Activated naive CD8-positive, alpha-beta T cell treated with anti-CD3 and anti-CD28 coated beads for 36 hours (primary cell): ENCODE data around the gene LYSET. TPM values are rescaled to one million over a fixed set of nuclear protein-coding genes. Genes with fewer than 3 reads are reported as not detected.
"Not testable (repeated sequence)": the region's sequence is repeated elsewhere in the genome, so short reads cannot be mapped to it uniquely, and the experiment has no call there.

Source experiments
- DNase-seq: peaks from one replicate; pipeline ENCODE4 v3.0.0; 2021
- H3K27ac Mint-ChIP-seq: one replicate; pipeline ENCODE4 v1.8.0; 2022; ENCODE audit warnings: mild to moderate bottlenecking, moderate library complexity, mixed read lengths
- H3K27me3 Mint-ChIP-seq: one replicate; pipeline ENCODE4 v1.8.0; 2022; ENCODE audit warnings: mild to moderate bottlenecking, mixed read lengths
- H3K36me3 Mint-ChIP-seq: one replicate; pipeline ENCODE4 v1.8.0; 2021; ENCODE audit warnings: mild to moderate bottlenecking, mixed read lengths
- H3K4me1 Mint-ChIP-seq: one replicate; pipeline ENCODE4 v1.8.0; 2021; ENCODE audit warnings: mixed read lengths
- H3K4me3 Mint-ChIP-seq: one replicate; pipeline ENCODE4 v1.8.0; 2022; ENCODE audit warnings: mild to moderate bottlenecking, moderate library complexity, mixed read lengths
- H3K9me3 Mint-ChIP-seq: one replicate; pipeline ENCODE4 v1.8.0; 2022; ENCODE audit warnings: mixed read lengths
- total RNA-seq, 2 experiments: library from RNA; stranded (reverse); gene quantifications; one replicate each; pipeline ENCODE4 v1.2.3, GENCODE V29; 2021

Gene LYSET, protein sequence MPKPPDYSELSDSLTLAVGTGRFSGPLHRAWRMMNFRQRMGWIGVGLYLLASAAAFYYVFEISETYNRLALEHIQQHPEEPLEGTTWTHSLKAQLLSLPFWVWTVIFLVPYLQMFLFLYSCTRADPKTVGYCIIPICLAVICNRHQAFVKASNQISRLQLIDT
- total RNA-seq: 10 to 100 TPM; 14.3 to 14.5 TPM

DNA sequence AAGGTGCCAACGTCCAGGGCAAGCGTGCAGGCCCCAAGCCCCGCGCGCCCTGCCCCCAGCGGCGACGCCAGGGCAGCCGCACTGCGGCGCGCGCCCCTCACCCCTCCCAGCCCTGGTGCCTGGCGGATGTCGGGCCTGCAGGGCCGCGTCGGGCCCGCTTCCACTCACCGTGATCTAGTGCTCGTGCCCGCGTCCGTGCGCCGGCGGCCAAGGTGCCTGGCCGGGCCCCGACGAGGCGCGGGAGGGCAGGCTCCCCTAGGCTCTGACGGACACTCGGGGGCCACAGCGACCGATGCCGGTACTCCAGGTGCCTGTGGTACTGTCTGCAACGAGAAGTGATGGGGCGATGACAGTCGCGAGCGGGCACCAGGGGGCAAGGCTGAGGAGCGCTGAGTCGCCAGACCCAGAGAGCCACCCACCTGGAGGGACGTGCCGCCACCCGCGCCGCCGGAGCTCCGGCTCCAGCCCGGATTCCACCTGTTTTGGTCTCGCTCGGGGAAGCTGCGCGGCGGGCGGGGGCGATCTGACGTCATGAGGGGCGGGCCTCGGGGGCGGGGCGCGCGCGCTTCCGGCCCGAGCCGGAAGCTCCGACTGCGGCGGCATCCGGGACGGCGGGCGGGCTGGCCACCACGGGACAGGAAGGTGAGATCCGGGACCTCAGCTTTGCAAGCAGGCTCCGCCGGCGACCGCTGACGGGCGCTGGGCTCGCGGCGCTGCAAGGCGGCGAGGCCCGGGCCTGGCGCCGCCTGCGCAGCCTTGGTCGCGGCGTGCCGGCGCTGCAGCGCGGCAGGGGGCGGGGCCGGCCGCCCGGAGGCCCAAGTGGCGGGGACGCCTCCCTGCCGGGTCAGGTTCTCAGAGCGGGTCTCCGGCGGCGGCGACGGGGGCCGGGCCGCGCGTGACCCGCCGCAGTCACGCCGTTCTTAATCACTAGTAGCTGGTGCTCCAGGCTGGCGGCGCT is at the start of gene LYSET, which contains the start of gene MOAP1:
Gene LYSET, plus strand, starts transcription at position 927 of the 958 bp plus-strand sequence. CDS start 89 bp downstream, outside the sequence.
Gene MOAP1, minus strand, starts transcription at position 507 of the 958 bp plus-strand sequence. CDS start 655 bp downstream, outside the sequence.
- Mint-ChIP-seq H3K36me3 (peaks cover 23% of the 10 kb centered on the region), H3K27me3 (no peaks in the 10 kb centered on the region), H3K9me3 (no peaks in the 10 kb centered on the region), H3K4me3 (peak within 1 kb of the TSS; percentile 98), H3K4me1 (peaks cover 42% of the 10 kb centered on the region), H3K27ac (peak within 1 kb of the TSS; percentile 89)
- peak; percentile 90 for DNase-seq

DNA sequence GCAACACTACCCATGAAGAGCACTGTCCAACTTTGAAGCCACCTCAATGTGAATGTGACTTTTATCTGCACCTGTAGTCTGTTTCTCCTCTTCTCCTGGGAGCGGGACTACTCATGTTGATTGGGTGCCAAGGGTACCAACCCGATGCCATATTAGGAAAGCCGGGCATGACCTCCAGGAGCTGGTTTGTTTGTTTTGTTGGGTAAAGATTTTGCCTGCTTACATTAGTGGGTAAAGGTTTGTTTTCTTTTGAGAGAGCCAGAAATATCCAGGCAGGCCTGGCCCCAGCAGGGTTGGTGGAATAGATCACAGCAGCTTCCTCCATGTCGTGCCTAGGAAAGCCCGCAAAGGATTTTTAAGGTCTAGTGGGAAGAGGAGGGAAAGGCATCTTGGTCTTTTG is 49.7 kb upstream of the LYSET start:
- no peak for DNase-seq
- H3K9me3 Mint-ChIP-seq: no peaks in the 10 kb centered on the region
- peaks cover 2% of the 10 kb centered on the region for H3K4me1 Mint-ChIP-seq
- no peak overlapping the region for H3K4me3 Mint-ChIP-seq
- no peaks in the 10 kb centered on the region for H3K36me3 Mint-ChIP-seq
- H3K27me3 Mint-ChIP-seq: no peaks in the 10 kb centered on the region
- H3K27ac Mint-ChIP-seq: no peak overlapping the region

DNA sequence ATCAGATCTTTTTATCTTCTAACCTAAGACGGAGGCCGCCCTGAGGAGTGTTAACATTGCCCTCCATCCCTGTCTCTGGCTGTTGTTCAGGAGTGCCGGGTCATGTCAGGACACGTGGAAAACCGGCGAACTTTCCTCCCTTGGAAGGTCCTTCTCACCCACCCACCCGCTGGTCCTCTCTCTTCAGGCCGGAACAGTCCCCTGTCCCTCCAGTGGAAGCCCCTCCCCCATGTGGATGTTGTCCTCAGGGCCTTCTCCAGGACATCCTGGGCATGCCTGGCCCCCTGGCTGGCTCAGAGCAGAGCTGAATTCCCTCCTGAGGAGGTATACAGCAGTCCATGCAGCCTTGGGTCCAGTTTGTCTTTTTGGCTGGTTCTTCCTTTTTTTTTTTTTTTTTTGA is 49.1 kb upstream of the LYSET start:
- H3K4me3 Mint-ChIP-seq: no peak overlapping the region
- no peaks in the 10 kb centered on the region for H3K9me3 Mint-ChIP-seq
- H3K27me3 Mint-ChIP-seq: no peaks in the 10 kb centered on the region
- no peak overlapping the region for H3K27ac Mint-ChIP-seq
- H3K4me1 Mint-ChIP-seq: peaks cover 2% of the 10 kb centered on the region
- DNase-seq: no peak
- no peaks in the 10 kb centered on the region for H3K36me3 Mint-ChIP-seq

DNA sequence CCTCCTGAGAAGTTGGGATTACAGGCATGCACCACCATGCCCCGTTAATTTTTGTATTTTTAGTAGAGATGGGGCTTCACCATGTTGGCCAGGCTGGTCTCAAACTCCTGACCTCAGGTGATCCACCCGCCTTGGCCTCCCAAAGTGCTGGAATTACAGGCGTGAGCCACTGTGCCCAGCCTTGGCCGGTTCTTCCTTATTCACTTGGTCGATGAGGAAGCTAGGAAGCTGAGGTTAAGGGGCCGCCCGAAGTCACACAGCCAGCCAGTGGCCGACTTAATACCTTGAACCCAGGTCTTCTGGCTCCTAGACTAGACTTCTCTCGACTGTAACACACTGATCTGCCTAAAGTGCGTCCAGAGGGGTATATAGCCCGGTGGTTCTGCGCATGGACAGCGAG is 48.6 kb upstream of the LYSET start:
- H3K27ac Mint-ChIP-seq, H3K4me1 Mint-ChIP-seq, DNase-seq, H3K4me3 Mint-ChIP-seq, H3K27me3 Mint-ChIP-seq, H3K9me3 Mint-ChIP-seq, H3K36me3 Mint-ChIP-seq: not testable (repeated sequence)

DNA sequence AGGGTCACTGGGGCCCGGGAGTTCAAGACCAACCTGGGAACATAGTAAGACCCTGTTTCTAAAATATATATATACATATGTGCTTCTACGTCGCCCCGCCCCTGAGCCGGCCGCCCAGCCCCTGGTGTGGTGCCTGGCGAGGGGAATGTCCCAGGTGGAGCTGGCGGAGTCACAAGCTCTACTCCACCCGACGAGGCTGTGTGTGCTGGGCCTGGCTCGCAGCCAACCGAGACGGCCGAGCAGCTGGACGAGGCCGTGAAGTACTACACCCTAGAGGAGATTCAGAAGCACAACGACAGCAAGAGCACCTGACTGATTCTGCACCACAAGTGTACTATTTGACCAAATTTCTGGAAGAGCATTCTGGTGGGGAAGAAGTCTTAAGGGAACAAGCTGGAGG is 47.3 kb upstream of the LYSET start:
- no peaks in the 10 kb centered on the region for H3K9me3 Mint-ChIP-seq

DNA sequence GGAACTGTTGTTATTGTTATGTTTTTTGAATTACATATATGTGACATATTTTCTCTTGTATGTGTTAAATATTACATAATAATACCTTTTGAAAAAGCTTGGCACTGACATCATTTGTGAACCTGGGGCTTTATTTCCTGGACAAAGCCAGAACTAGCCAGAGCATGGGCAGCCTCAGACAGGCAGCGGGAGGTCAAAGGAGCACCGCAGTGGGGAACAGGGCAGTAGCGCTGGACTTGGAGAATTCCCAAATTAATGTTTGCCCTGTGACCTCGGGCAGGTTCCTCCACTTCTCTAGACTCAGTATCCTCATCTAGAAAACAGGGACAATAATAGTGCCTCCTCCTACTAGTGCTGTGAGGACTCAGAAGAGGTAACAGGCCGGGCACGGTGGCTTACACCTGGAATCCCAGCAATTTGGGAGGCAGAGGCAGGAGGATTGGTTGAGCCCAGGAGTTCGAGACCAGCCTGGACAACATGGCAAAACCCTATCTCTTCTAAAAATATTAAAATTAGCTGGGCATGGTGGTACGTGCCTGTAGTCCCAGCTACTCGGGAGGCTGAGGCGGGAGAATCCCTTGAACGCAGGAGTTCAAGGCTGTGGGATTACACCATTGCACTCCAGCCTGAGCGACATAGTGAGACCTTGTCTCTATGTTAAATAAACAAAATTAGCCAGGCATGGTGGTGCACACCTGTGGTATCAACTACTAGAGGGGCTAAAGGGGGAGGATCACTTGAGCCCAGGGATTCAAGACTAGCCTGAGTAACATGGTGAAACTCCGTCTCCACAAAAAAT is 42.1 kb upstream of the LYSET start:
- H3K9me3 Mint-ChIP-seq: no peaks in the 10 kb centered on the region
- peaks cover 2% of the 10 kb centered on the region for H3K4me1 Mint-ChIP-seq
- H3K27ac Mint-ChIP-seq: no peak overlapping the region
- no peak overlapping the region for H3K4me3 Mint-ChIP-seq
- no peaks in the 10 kb centered on the region for H3K27me3 Mint-ChIP-seq
- no peak for DNase-seq
- H3K36me3 Mint-ChIP-seq: no peaks in the 10 kb centered on the region

More for the DNA sequence above, 47.3 kb upstream of the LYSET start:
- no peaks in the 10 kb centered on the region for H3K36me3 Mint-ChIP-seq
- H3K4me3 Mint-ChIP-seq: no peak overlapping the region
- H3K27me3 Mint-ChIP-seq: no peaks in the 10 kb centered on the region
- DNase-seq: no peak
- no peak overlapping the region for H3K27ac Mint-ChIP-seq
- peaks cover 2% of the 10 kb centered on the region for H3K4me1 Mint-ChIP-seq

DNA sequence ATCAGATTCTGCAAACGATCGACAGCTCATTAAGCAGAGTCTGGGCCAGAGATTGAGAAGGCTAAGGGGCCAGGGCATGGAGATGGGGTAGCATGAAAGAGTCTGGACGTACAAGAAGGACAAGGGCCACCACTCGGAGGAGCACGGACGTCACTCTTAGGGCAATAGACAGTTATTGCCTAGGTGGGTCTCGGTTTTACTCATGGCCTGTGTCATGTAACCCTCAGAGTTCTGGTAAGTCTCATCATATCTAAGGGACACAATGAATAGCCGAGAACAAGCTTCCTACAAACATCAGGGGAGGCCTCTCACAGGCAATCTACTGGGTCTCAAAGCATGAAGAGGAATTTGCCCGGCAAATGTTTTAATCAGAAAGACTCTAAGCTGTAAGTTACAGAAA is 39.0 kb upstream of the LYSET start:
- Mint-ChIP-seq H3K4me1 (no peaks in the 10 kb centered on the region), H3K9me3 (no peaks in the 10 kb centered on the region), H3K27ac (no peak overlapping the region), H3K36me3 (no peaks in the 10 kb centered on the region), H3K4me3 (no peak overlapping the region), H3K27me3 (peaks cover 4% of the 10 kb centered on the region)
- DNase-seq: no peak

DNA sequence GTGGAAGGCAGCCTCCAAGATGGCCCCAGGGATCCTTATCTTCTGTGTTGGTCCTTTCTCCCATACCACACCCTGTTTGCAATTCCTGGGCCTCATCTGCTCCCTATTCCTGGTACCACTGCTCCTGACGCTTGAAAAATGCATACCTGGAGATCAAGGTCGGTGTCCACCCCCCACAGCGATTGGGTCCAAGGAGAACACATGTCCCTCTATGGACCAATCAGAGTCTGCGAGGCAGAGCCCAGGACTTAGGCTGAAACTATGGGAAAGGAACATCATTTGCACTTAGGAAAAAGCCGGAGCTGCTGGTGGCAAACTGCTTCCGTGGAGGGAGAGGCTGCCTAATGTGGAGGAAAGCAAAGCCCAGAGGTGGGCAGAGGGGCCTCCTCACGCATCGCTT is 36.1 kb upstream of the LYSET start:
- Mint-ChIP-seq H3K4me1 (no peaks in the 10 kb centered on the region), H3K9me3 (no peaks in the 10 kb centered on the region), H3K4me3 (no peak overlapping the region), H3K27ac (no peak overlapping the region), H3K36me3 (no peaks in the 10 kb centered on the region), H3K27me3 (peaks cover 4% of the 10 kb centered on the region)
- no peak for DNase-seq

DNA sequence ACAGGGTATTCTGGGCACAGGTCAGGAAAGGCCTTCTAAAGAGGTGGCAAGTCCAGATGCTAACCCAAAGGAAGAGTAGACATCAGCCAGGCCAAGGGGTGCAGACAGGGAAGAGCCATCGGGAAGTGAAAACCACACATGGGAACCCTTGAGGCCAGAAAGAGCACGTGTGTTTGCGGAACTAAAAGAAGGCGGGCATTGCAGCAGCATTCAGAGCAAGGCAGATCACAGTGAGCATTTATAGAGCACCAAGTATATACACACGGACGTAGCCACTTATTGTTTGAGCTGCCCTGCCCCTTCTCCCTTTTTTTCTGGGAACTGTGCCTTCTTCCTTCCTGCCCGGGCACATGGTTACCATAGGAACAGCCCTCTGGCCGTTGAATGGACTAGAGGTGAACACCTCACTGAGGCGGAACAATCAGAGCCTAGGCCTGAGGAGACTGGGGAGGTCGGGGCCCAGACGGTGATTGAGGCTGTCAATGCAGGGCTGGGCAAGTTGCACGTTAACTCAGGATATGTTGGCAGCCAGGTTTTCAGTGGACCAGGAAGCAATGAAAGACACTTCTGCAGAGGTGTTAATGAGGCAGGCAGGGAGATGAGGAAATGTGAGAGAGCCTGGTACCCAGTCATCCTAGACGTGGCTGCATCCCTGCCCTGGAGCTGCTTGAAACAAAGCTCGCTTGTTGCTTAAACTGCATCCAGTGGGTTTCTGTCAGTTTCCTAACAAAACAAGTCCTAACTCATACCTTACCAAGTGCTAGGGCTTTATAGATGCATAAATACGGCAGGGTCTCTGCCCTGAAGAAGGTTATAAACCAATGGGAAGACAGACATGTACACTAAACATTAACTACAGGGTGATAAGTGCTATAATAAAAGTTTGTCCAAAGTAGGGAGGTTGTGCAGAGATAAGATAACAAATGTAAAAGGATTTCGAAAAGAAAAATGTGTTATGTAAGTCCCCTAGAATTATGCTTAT is 34.6 kb upstream of the LYSET start:
- no peak for DNase-seq
- Mint-ChIP-seq H3K4me3 (no peak overlapping the region), H3K27ac (no peak overlapping the region), H3K36me3 (no peaks in the 10 kb centered on the region), H3K27me3 (peaks cover 4% of the 10 kb centered on the region), H3K9me3 (no peaks in the 10 kb centered on the region), H3K4me1 (no peaks in the 10 kb centered on the region)

DNA sequence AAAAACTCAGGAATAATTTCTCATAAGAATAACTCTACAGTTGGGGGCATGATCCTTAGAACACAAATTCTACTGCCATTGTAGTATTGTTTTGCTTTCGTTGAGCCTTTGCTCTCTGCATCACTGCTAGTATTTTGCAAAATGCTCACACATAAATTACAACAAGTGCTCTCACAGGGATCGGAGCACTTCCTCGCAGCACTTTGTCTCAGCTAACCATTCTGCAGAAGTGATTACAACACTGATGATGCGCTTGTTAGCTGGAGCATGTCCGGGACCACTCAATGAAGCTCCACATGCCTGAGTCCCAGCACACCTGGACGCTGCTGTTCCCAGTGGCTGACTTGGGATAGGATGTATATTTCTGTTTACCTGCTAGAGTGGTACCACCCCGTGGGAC is 32.0 kb upstream of the LYSET start:
- Mint-ChIP-seq H3K27me3 (peaks cover 4% of the 10 kb centered on the region), H3K36me3 (no peaks in the 10 kb centered on the region), H3K9me3 (no peaks in the 10 kb centered on the region), H3K4me3 (no peak overlapping the region), H3K27ac (no peak overlapping the region), H3K4me1 (no peaks in the 10 kb centered on the region)
- no peak for DNase-seq

DNA sequence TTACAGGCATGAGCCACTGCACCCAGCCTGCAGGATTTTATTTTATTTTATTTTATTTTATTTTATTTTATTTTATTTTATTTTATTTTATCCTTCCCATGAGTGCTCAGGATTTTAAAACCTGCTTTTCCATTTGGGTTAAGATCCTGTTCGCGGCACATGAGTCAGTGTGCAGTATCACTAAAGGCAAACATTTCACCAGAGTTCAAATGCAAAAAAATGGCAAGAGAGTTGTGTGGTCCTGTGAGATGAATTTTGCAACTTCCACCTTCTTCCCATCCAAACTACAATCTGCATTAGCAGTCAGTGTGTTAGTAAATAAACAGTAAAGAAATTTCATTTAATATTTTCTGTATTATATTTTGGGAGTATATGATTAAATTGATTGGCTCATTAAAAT is 29.4 kb upstream of the LYSET start:
- no peak for DNase-seq
- Mint-ChIP-seq H3K27me3 (no peaks in the 10 kb centered on the region), H3K4me3 (no peak overlapping the region), H3K4me1 (no peaks in the 10 kb centered on the region), H3K9me3 (no peaks in the 10 kb centered on the region), H3K36me3 (no peaks in the 10 kb centered on the region), H3K27ac (no peak overlapping the region)

DNA sequence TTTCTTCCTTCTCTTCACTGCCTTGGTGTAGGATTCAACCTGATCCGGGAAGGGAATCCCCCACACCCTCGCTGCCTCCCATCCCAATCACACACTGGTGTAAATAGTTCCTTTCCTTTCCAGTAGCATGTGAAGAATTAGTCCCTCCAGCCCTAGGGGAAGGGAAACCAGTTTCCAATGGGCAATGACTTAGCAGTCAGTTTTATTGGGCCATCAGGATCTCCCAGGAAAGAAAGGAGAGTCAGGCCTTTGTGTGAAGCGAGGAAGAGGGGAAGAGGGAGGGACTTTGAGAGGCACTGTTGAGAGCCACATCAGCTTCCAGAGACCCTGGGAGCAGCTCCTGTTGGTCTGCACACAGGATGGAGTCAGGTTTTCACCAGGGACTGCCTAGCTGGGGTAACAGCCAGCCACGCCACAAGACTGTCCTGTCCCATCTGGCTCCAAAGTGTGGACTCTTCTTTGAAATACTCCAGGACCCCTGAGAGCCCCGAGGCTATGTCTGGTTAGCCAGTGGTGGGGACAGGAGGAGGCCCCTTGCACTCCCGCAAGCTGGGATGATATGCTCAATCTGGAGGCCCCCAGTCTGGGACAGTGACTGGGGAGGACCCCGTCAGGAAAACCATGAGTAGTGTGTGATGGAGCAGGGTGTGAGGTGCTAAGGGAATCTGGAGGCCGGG is 28.3 kb upstream of the LYSET start:
- Mint-ChIP-seq H3K4me3 (no peak overlapping the region), H3K27me3 (no peaks in the 10 kb centered on the region), H3K27ac (no peak overlapping the region), H3K36me3 (no peaks in the 10 kb centered on the region), H3K9me3 (no peaks in the 10 kb centered on the region), H3K4me1 (no peaks in the 10 kb centered on the region)
- DNase-seq: no peak

DNA sequence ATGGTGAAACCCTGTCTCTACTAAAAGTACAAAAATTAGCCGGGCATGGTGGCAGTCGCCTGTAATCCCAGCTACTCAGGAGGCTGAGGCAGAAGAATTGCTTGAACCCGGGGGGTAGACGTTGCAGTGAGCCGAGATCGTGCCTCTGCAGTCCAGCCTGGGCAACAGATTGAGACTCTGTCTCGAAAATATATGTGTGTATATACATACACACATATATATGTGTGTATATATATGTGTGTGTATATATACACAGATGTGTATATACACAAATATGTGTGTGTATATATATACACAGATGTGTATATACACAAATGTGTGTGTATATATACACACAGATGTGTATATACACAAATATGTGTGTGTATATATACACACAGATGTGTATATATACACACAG is 26.8 kb upstream of the LYSET start:
- not testable (repeated sequence) for H3K4me1 Mint-ChIP-seq, H3K4me3 Mint-ChIP-seq, H3K27me3 Mint-ChIP-seq, H3K9me3 Mint-ChIP-seq, DNase-seq, H3K27ac Mint-ChIP-seq, H3K36me3 Mint-ChIP-seq
